Natural killer cell (primary cell): ENCODE results near the gene HDLBP. TPM values are rescaled to one million over a fixed set of nuclear protein-coding genes. Genes with fewer than 3 reads are reported as not detected.

ENCODE experiments used
- ATAC-seq, 3 donors: fragments of 150-1000 bp in 2 of 3; fragments of 200-7000 bp in 1 of 3; cut with Tn5 transposase; 1 replicate in 1 of 3; 2 replicates in 2 of 3; pipeline ENCODE4 v1.10.0; 2021; ENCODE audit warnings: mild to moderate bottlenecking in 2 of 3, moderate library complexity in 2 of 3
- DNase-seq, 2 donors: peaks; one replicate each; pipeline versions ENCODE4 v3.0.0 to v3.0.0-alpha.2; 2013 to 2021; ENCODE audit warnings: mixed read lengths in 1 of 2
- H3K27ac ChIP-seq: one replicate; pipeline ENCODE4 v1.5.1; 2013; ENCODE audit warnings: mild to moderate bottlenecking, low read length
- H3K27me3 ChIP-seq: one replicate; pipeline ENCODE4 v1.6.1; 2013; ENCODE audit warnings: low read length; ENCODE audit not compliant: control insufficient read depth, insufficient read depth
- H3K36me3 ChIP-seq: one replicate; pipeline ENCODE4 v1.6.1; 2013; ENCODE audit warnings: low read length; ENCODE audit not compliant: control insufficient read depth, insufficient read depth
- H3K4me1 ChIP-seq: one replicate; pipeline ENCODE4 v1.6.1; 2013; ENCODE audit warnings: low read length; ENCODE audit not compliant: control insufficient read depth, insufficient read depth
- H3K4me3 ChIP-seq: one replicate; pipeline ENCODE4 v1.5.1; 2013; ENCODE audit warnings: low read length
- H3K9me3 ChIP-seq: one replicate; pipeline ENCODE4 v1.6.1; 2013; ENCODE audit warnings: low read length; ENCODE audit not compliant: control insufficient read depth, insufficient read depth
- H3K27ac Mint-ChIP-seq, 2 donors: one replicate each; pipeline ENCODE4 v1.8.0; 2022; ENCODE audit warnings: mild to moderate bottlenecking in 2 of 2, mixed read lengths in 2 of 2, moderate library complexity in 1 of 2
- H3K27me3 Mint-ChIP-seq, 2 donors: one replicate each; pipeline ENCODE4 v1.8.0; 2022; ENCODE audit warnings: low read depth in 2 of 2, mixed read lengths in 2 of 2
- H3K36me3 Mint-ChIP-seq: one replicate; pipeline ENCODE4 v1.8.0; 2022; ENCODE audit warnings: mixed read lengths
- H3K4me1 Mint-ChIP-seq, 2 donors: one replicate each; pipeline ENCODE4 v1.8.0; 2022; ENCODE audit warnings: mixed read lengths in 2 of 2
- H3K4me3 Mint-ChIP-seq: one replicate; pipeline ENCODE4 v1.8.0; 2022; ENCODE audit warnings: mild to moderate bottlenecking, moderate library complexity, mixed read lengths
- H3K9me3 Mint-ChIP-seq, 2 donors: one replicate each; pipeline ENCODE4 v1.8.0; 2022; ENCODE audit warnings: mixed read lengths in 2 of 2
- WGBS: methylation state at CpG from one replicate; pipeline ENCODE4 v1.1.7; 2013; ENCODE audit warnings: missing lambda C conversion rate; ENCODE audit not compliant: insufficient coverage; 5-methylcytosine and 5-hydroxymethylcytosine counted together
- intact Hi-C: fragments of 100-400 bp; cut with micrococcal nuclease; formaldehyde crosslinking; loops from one replicate; pipeline ENCODE4 v1.14.2; 2022
- total RNA-seq, 4 donors: library from RNA; stranded (reverse); fragments of 120-200 nt in 1 of 4; gene quantifications; one replicate each; pipeline versions ENCODE4 v1.2.3 to v1.2.4, GENCODE V29; 2013 to 2022
- TF ChIP-seq, protein P1 (sequence below): fragments of 200-600 bp; IDR thresholded peaks from one replicate; pipeline ENCODE4 v1.8.0; 2022; ENCODE audit warnings: antibody characterized with exemption

Gene HDLBP
- total RNA-seq, 3 donors from 2014 or later (not counting 1 experiment from before 2014, with no cell fraction given): 170 to 200 (median 177) TPM

- no peaks in the 10 kb centered on the region for H3K9me3 Mint-ChIP-seq
- TF ChIP-seq, protein P1, sequence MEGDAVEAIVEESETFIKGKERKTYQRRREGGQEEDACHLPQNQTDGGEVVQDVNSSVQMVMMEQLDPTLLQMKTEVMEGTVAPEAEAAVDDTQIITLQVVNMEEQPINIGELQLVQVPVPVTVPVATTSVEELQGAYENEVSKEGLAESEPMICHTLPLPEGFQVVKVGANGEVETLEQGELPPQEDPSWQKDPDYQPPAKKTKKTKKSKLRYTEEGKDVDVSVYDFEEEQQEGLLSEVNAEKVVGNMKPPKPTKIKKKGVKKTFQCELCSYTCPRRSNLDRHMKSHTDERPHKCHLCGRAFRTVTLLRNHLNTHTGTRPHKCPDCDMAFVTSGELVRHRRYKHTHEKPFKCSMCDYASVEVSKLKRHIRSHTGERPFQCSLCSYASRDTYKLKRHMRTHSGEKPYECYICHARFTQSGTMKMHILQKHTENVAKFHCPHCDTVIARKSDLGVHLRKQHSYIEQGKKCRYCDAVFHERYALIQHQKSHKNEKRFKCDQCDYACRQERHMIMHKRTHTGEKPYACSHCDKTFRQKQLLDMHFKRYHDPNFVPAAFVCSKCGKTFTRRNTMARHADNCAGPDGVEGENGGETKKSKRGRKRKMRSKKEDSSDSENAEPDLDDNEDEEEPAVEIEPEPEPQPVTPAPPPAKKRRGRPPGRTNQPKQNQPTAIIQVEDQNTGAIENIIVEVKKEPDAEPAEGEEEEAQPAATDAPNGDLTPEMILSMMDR: no peak
- Histone ChIP-seq H3K27me3 (no peaks in the 10 kb centered on the region), H3K4me1 (no peaks in the 10 kb centered on the region), H3K36me3 (no peaks in the 10 kb centered on the region), H3K4me3 (no peak overlapping the region), H3K27ac (no peak overlapping the region), H3K9me3 (no peaks in the 10 kb centered on the region)
- no peak for ATAC-seq
- H3K4me1 Mint-ChIP-seq: no peaks in the 10 kb centered on the region
- intact Hi-C loops: no loop called here
- DNase-seq: no peak
- no peak overlapping the region for H3K27ac Mint-ChIP-seq
- no peak overlapping the region for H3K4me3 Mint-ChIP-seq
- no peaks in the 10 kb centered on the region for H3K36me3 Mint-ChIP-seq
- 90% methylated on average over 42 of the region's 42 CpGs for WGBS
- H3K27me3 Mint-ChIP-seq: no peaks in the 10 kb centered on the region
Observed at GRCh38 chr2:241199897-241200821, 115.3 kb downstream of the HDLBP start.

DNA sequence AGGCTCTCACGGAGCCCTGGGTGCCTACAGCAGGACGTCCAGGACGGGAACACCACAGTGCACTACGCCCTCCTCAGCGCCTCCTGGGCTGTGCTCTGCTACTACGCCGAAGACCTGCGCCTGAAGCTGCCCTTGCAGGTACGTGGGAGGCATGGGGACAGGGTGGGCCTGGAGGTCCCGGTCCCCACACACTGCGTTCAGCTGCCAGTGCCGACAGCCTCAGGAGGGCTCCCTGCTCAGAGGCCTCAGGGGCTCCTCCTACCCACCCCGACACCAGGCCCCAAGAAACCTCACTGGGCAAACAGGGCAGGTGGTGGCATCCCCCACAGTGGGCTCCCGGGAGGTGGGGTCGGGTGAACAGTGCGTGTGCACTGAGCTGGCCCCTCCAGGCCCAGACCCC is 116.2 kb downstream of the HDLBP start:
- intact Hi-C loops: no loop called here
- Histone ChIP-seq H3K9me3 (no peaks in the 10 kb centered on the region), H3K4me1 (no peaks in the 10 kb centered on the region), H3K27ac (no peak overlapping the region), H3K36me3 (no peaks in the 10 kb centered on the region), H3K4me3 (no peak overlapping the region), H3K27me3 (no peaks in the 10 kb centered on the region)
- DNase-seq (no peak), ATAC-seq (no peak)
- WGBS: 88% methylated on average over 16 of the region's 16 CpGs
- no peaks in the 10 kb centered on the region for H3K36me3 Mint-ChIP-seq
- no peak overlapping the region for H3K27ac Mint-ChIP-seq
- H3K4me1 Mint-ChIP-seq: no peaks in the 10 kb centered on the region
- no peak overlapping the region for H3K4me3 Mint-ChIP-seq
- TF ChIP-seq, protein P1: no peak
- no peaks in the 10 kb centered on the region for H3K9me3 Mint-ChIP-seq
- no peaks in the 10 kb centered on the region for H3K27me3 Mint-ChIP-seq

GRCh38 chr2:241198381-241199279 is 116.8 kb downstream of the HDLBP start:
- Mint-ChIP-seq H3K27ac (no peak overlapping the region), H3K4me3 (no peak overlapping the region), H3K4me1 (no peaks in the 10 kb centered on the region), H3K36me3 (no peaks in the 10 kb centered on the region), H3K27me3 (no peaks in the 10 kb centered on the region), H3K9me3 (no peaks in the 10 kb centered on the region)
- TF ChIP-seq, protein P1: no peak
- no peak for DNase-seq
- Histone ChIP-seq H3K4me1 (no peaks in the 10 kb centered on the region), H3K27ac (no peak overlapping the region), H3K9me3 (no peaks in the 10 kb centered on the region), H3K27me3 (no peaks in the 10 kb centered on the region), H3K4me3 (no peak overlapping the region), H3K36me3 (no peaks in the 10 kb centered on the region)
- intact Hi-C loops: no loop called here
- ATAC-seq: no peak
- 87% methylated on average over 27 of the region's 27 CpGs for WGBS
